ENCODE results near the gene SIN3B. TPM values are rescaled to one million over a fixed set of nuclear protein-coding genes. Genes with fewer than 3 reads are reported as not detected.

Gene SIN3B
- total RNA-seq, 1 donor from 2014 or later = 84.8 TPM

DNA sequence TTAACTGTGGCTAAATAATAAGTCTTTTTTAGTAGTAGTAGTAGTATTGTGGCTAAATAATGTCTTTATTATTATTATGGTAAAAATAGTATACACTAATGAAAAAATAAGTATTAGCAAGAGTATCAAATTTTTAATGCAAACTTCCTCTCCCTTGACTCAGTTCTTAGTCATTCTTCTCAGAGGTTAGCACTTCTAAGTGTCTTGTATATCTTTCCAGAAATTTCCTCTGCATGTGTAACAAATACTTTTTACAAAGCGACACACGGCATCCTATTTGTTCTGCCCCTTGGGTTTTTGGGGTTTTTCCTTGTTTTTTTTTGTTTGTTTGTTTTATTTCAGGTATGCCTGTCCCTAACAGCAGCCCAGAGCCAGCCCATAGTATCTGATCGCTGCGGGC lies 20.9 kb downstream of the SIN3B start:
- no peak for DNase-seq (ENCODE audit: low spot score)
- no peak overlapping the region for H3K27ac Mint-ChIP-seq (ENCODE audit: unreplicated experiment)
- H3K4me1 Mint-ChIP-seq (ENCODE audit: unreplicated experiment) = no peaks in the 10 kb centered on the region
- peaks cover 42% of the 10 kb centered on the region for H3K36me3 Mint-ChIP-seq (ENCODE audit: low read depth, unreplicated experiment)
- no peak for TF ChIP-seq CTCF (IDR thresholded peaks at IDR 0.05; ENCODE audit: unreplicated experiment)
- H3K4me3 Mint-ChIP-seq (ENCODE audit: unreplicated experiment) = no peak overlapping the region
- H3K27me3 Mint-ChIP-seq (ENCODE audit: unreplicated experiment) = peaks cover 8% of the 10 kb centered on the region
- H3K9me3 Mint-ChIP-seq (ENCODE audit: unreplicated experiment) = no peaks in the 10 kb centered on the region

- no peak for DNase-seq (ENCODE audit: low spot score)
Observed at GRCh38 chr19:16851031-16851712, 22.0 kb downstream of the SIN3B start.

GRCh38 chr19:16853066-16853465 lies 23.9 kb downstream of the SIN3B start:
- H3K36me3 Mint-ChIP-seq (ENCODE audit: low read depth, unreplicated experiment) = peaks cover 39% of the 10 kb centered on the region
- no peaks in the 10 kb centered on the region for H3K9me3 Mint-ChIP-seq (ENCODE audit: unreplicated experiment)
- H3K27ac Mint-ChIP-seq (ENCODE audit: unreplicated experiment) = no peak overlapping the region
- H3K4me1 Mint-ChIP-seq (ENCODE audit: unreplicated experiment) = no peaks in the 10 kb centered on the region
- H3K27me3 Mint-ChIP-seq (ENCODE audit: unreplicated experiment) = peaks cover 2% of the 10 kb centered on the region
- no peak for DNase-seq (ENCODE audit: low spot score)
- no peak for TF ChIP-seq CTCF (IDR thresholded peaks at IDR 0.05; ENCODE audit: unreplicated experiment)
- H3K4me3 Mint-ChIP-seq (ENCODE audit: unreplicated experiment) = no peak overlapping the region

More at GRCh38 chr19:16851031-16851712, 22.0 kb downstream of the SIN3B start:
- Mint-ChIP-seq H3K36me3 (ENCODE audit: low read depth, unreplicated experiment) (peaks cover 43% of the 10 kb centered on the region), H3K27ac (ENCODE audit: unreplicated experiment) (no peak overlapping the region), H3K27me3 (ENCODE audit: unreplicated experiment) (peaks cover 8% of the 10 kb centered on the region), H3K4me1 (ENCODE audit: unreplicated experiment) (no peaks in the 10 kb centered on the region), H3K4me3 (ENCODE audit: unreplicated experiment) (peak overlapping the region; percentile 59), H3K9me3 (ENCODE audit: unreplicated experiment) (no peaks in the 10 kb centered on the region)
- no peak for TF ChIP-seq CTCF (IDR thresholded peaks at IDR 0.05; ENCODE audit: unreplicated experiment)

DNA sequence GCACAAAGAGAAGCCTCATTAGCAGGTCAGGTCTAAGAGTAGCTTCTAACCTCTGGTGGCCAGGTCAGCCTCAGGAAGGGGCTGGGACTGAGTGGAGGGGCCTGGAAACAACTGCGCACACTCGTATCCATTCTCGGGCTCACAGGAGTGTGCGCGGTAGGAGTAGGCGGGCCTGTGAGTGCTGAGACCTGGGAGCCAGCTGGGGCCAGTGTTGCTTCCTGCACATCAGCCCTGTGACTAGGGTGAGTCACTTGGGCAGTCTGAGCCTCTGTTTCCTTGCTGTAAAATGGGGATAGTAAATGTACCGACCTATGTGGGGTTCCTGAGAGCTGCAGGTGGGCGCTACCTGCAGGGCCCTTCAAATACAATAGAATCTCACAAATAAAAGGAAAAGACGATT lies 26.9 kb downstream of the SIN3B start:
- Mint-ChIP-seq H3K9me3 (ENCODE audit: unreplicated experiment) (no peaks in the 10 kb centered on the region), H3K4me1 (ENCODE audit: unreplicated experiment) (no peaks in the 10 kb centered on the region), H3K36me3 (ENCODE audit: low read depth, unreplicated experiment) (peaks cover 34% of the 10 kb centered on the region), H3K4me3 (ENCODE audit: unreplicated experiment) (no peak overlapping the region), H3K27ac (ENCODE audit: unreplicated experiment) (no peak overlapping the region), H3K27me3 (ENCODE audit: unreplicated experiment) (peaks cover 6% of the 10 kb centered on the region)
- DNase-seq (ENCODE audit: low spot score) = no peak
- no peak for TF ChIP-seq CTCF (IDR thresholded peaks at IDR 0.05; ENCODE audit: unreplicated experiment)

DNA sequence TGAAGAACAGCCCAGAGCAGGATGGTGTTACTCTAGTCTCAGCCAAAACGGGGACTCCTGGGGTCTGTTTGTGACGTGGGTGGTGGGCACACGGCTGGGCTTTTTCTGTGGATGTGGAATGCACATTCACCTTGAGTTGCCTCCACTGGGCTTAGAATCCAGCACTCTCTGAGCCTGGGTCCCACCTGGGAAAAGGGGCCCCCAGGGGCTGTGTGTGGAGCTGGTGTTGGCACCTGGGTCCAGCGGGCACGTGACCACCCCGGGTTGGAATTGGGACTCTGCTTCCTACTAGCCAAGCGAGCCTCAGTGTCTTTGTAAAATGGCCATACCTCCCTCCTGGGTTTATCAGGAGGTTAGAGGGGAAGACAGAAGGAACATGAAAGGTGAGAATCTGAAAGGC lies 30.4 kb downstream of the SIN3B start:
- TF ChIP-seq CTCF (IDR thresholded peaks at IDR 0.05; ENCODE audit: unreplicated experiment) = no peak
- no peak for DNase-seq (ENCODE audit: low spot score)
- H3K4me3 Mint-ChIP-seq (ENCODE audit: unreplicated experiment) = no peak overlapping the region
- H3K27ac Mint-ChIP-seq (ENCODE audit: unreplicated experiment) = no peak overlapping the region
- peaks cover 6% of the 10 kb centered on the region for H3K27me3 Mint-ChIP-seq (ENCODE audit: unreplicated experiment)
- peaks cover 38% of the 10 kb centered on the region for H3K36me3 Mint-ChIP-seq (ENCODE audit: low read depth, unreplicated experiment)
- H3K9me3 Mint-ChIP-seq (ENCODE audit: unreplicated experiment) = no peaks in the 10 kb centered on the region
- peaks cover 2% of the 10 kb centered on the region for H3K4me1 Mint-ChIP-seq (ENCODE audit: unreplicated experiment)

Data from endothelial cell (in vitro differentiated cells).